Neural cell (in vitro differentiated cells): Measurements from ENCODE around the gene ZNF140. TPM values are rescaled to one million over a fixed set of nuclear protein-coding genes. Genes with fewer than 3 reads are reported as not detected.

ENCODE experiments used
- polyA plus RNA-seq: library from polyadenylated mRNA; depleted of rRNA; stranded (reverse); fragments of >200 nt; gene quantifications from 2 replicates; pipeline ENCODE4 v1.2.3, GENCODE V29; 2014

The ZNF140 gene
- polyA plus RNA-seq, 1 donor from 2014 or later: 60.5 TPM

Other genes starting within 250 kb of the ZNF140 start
- gene CHFR, start 193.3 kb upstream of the ZNF140 start, polyA plus RNA-seq: 88.4 and 89.3 TPM in 2 replicates
- 18.6 and 22.6 TPM in 2 replicates for gene ZNF605, start 124.6 kb upstream of the ZNF140 start, polyA plus RNA-seq
- gene ZNF26, start 94.6 kb upstream of the ZNF140 start, polyA plus RNA-seq: 25.8 and 26.6 TPM in 2 replicates
- gene ZNF84, start 43.4 kb upstream of the ZNF140 start, polyA plus RNA-seq: 158 and 191 TPM in 2 replicates
- 9.4 and 10.4 TPM in 2 replicates for gene ZNF891, start 49.4 kb downstream of the ZNF140 start, polyA plus RNA-seq
- 46.5 and 52.3 TPM in 2 replicates for gene ZNF10, start 49.7 kb downstream of the ZNF140 start, polyA plus RNA-seq
- 23.5 and 32.3 TPM in 2 replicates for gene ZNF268, start 100.6 kb downstream of the ZNF140 start, polyA plus RNA-seq
- not detected in 2 replicates for gene ANHX, start 155.0 kb downstream of the ZNF140 start, polyA plus RNA-seq